ENCODE data around the gene GLG1.
A peak's percentile ranks its signal among the peaks of the same experiment; 100 is the strongest.
"Not testable (repeated sequence)": the region's sequence is repeated elsewhere in the genome, so short reads cannot be mapped to it uniquely, and the experiment has no call there.

GLG1 gene

GRCh38 chr16:74524926-74525325 is 82.0 kb downstream of the GLG1 start:
- no peak for DNase-seq

GRCh38 chr16:74524117-74524516 is 82.8 kb downstream of the GLG1 start:
- DNase-seq: no peak

- not testable (repeated sequence) for DNase-seq
Measured at GRCh38 chr16:74523706-74524105, 83.2 kb downstream of the GLG1 start.

- DNase-seq: no peak
Measured at GRCh38 chr16:74522160-74522559, 84.8 kb downstream of the GLG1 start.

GRCh38 chr16:74521691-74522090 is 85.2 kb downstream of the GLG1 start:
- peak; percentile 35 for DNase-seq

GRCh38 chr16:74518934-74519333 is 88.0 kb downstream of the GLG1 start:
- not testable (repeated sequence) for DNase-seq

- no peak for DNase-seq
Measured at GRCh38 chr16:74511961-74512360, 95.0 kb downstream of the GLG1 start.

- DNase-seq: no peak
Measured at GRCh38 chr16:74505011-74505410, 101.9 kb downstream of the GLG1 start.

- DNase-seq: no peak
Measured at GRCh38 chr16:74503412-74503811, 103.5 kb downstream of the GLG1 start.

GRCh38 chr16:74501484-74502478 is 105.1 kb downstream of the GLG1 start:
- no peak for DNase-seq

- no peak for DNase-seq
Measured at GRCh38 chr16:74500907-74501306, 106.0 kb downstream of the GLG1 start.

- no peak for DNase-seq
Measured at GRCh38 chr16:74499114-74499513, 107.8 kb downstream of the GLG1 start.

GRCh38 chr16:74497761-74498160 is 109.2 kb downstream of the GLG1 start:
- no peak for DNase-seq

GRCh38 chr16:74496054-74496453 is 110.9 kb downstream of the GLG1 start:
- no peak for DNase-seq

- no peak for DNase-seq
Measured at GRCh38 chr16:74492976-74493375, 113.9 kb downstream of the GLG1 start.

- no peak for DNase-seq
Measured at GRCh38 chr16:74487634-74488495, 119.0 kb downstream of the GLG1 start.

- no peak for DNase-seq
Measured at GRCh38 chr16:74485916-74486315, 121.0 kb downstream of the GLG1 start.

- peak; percentile 20 for DNase-seq
Measured at GRCh38 chr16:74480150-74481029, 126.5 kb downstream of the GLG1 start.

GRCh38 chr16:74477226-74477625 is 129.7 kb downstream of the GLG1 start:
- no peak for DNase-seq

- no peak for DNase-seq
Measured at GRCh38 chr16:74474416-74474815, 132.5 kb downstream of the GLG1 start.

GRCh38 chr16:74472540-74472939 is 134.4 kb downstream of the GLG1 start:
- DNase-seq: no peak

GRCh38 chr16:74472010-74472409 is 134.9 kb downstream of the GLG1 start:
- no peak for DNase-seq

Measured in HCEC 1CT (cell line).